GM21825 (cell line): ENCODE results near the gene S1PR1.
"Not testable (repeated sequence)": the region's sequence is repeated elsewhere in the genome, so short reads cannot be mapped to it uniquely, and the experiment has no call there.

Experiments
- ATAC-seq: cut with Tn5 transposase; IDR thresholded peaks from one replicate; pipeline ENCODE4 v1.9.1; 2021; ENCODE audit warnings: mild to moderate bottlenecking, moderate library complexity; ENCODE audit not compliant: unreplicated experiment

The S1PR1 gene

DNA sequence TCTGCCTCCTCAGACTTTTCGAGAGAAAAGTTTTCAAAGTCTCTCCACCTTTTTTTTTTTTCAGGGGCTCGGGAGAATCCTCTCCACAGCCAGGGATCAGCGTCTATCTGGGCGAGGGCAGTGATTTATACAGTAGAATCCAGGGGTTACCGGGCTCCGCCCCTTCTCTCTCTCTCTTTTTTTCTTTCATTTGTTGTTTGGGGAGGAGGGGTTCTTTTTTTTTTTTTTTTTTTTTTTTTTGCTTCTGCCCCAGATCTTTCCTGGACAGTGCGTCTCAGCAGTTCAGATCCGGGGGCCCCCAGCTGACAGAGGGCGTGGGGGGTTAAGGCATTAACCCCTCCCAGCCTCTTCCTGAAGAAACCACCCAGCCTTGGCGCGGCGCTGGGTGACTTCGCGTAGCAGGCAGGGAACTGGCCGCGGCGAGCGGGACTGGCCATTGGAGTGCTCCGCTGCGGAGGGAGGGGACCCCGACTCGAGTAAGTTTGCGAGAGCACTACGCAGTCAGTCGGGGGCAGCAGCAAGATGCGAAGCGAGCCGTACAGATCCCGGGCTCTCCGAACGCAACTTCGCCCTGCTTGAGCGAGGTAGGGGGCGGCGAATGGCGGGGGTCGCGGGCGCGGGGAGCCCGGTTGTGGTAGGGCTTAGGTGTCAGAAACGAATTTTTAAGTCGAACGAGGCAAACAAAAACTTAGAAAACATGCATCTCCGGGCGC, at the start of gene S1PR1:
Gene S1PR1, plus strand, starts transcription at position 504 of the 713 bp plus-strand sequence. CDS start 1,966 bp downstream, outside the sequence.
- ATAC-seq: peak; percentile 11

DNA sequence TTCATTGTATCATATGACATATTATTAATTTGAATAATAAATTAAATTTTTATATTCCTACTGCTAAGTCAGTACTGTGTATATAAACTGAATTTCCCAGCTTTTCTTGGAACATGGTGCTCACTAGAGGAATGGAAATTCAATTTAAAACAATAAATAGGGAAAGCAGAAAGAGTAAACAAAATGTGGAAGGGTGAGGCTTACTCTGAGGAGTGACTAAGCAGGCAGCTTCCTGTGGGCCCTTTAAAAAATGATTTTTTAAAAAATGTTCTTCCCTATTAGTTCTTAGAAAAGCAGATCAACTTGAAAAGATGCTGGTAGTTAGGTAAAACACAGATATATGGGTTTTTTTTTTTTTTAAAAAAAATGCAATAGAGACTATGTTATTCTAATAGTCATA, 49.5 kb upstream of the S1PR1 start:
- no peak for ATAC-seq

DNA sequence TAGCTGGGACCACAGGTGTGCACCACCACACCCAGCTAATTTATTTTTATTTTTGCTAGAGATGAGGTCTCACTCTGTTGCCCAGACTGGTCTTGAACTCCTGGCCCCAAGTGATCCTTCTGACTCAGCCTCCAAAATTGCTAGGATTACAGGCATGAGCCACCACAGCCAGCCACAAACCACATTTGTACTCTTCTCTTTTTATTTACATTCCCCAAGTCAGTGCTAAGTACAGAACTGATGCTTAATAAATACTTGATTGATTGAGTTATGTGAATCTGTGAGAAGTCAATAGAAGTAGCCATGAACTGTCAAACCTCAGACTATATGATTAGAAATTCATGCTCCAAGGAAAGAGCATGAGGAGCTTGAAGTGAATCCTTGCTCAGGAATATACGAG, 48.5 kb upstream of the S1PR1 start:
- no peak for ATAC-seq

DNA sequence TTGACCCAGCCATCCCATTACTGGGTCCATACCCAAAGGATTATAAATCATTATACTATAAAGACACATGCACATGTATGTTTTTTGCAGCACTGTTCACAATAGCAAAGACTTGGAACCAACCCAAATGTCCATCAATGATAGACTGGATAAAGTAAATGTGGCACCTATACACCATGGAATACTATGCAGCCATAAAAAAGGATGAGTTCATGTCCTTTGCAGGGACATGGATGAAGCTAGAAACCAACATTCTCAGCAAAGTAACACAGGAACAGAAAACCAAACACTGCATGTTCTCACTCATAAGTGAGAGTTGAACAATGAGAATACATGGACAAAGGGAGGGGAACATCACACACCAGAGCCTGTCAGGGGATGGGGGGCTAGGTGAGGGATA, 47.9 kb upstream of the S1PR1 start:
- not testable (repeated sequence) for ATAC-seq

DNA sequence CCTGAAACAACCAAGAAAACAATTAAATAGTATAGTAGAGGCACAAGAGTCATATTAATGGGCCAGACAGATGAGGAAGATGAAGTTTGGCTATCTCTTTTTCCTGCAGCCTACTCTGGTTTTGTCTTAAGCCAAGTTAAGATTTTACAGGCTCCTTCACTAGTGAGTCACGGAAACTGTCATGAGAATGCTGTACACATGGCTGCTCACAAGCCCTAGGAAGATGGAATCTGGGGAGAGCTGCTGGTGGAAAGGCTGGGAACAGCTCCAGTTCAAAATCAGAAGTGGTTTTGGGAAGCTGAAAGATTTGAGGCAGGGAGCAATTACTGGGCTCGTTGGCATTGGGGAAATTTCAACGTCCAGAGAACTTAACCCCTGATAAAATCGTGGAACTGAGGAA, 46.4 kb upstream of the S1PR1 start:
- no peak for ATAC-seq

DNA sequence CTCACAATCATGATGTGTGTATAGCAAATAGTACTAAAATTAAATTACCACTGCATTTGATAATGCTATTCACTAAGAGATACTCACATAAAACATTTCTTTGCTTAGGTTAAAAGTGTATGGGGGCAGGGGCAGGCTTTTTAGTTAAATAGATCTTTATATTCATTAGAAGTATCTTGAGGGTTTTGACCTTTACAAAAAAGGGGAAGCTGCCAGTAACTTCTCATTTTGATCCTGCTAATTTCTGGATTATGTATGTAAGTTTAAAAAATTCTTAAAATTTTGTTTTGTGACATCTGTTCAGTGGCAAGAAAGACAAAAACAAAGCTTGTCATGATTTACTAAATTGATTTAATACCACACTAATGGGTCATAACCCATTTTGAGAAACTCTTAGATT, 45.8 kb upstream of the S1PR1 start:
- no peak for ATAC-seq

DNA sequence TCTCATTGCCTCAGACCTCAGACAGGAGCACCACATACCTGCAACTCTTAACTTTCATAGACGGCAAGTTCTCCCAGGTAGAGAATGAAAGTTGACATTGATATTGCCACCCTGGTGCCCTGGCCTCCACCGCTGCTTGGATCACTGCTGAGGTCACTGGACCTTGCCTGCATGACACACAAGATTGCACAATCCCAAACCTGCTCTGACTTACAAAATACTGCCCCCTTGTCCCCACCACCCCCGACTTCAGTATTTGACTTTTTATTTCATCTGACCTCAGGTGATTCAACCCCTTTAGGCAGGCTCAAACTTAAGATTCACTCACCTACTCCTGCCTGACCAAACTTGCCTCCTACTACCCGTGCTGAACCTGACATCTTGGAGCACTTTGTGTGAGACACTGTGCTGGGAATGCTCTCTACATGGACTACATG, 43.1 kb upstream of the S1PR1 start:
- ATAC-seq: no peak

DNA sequence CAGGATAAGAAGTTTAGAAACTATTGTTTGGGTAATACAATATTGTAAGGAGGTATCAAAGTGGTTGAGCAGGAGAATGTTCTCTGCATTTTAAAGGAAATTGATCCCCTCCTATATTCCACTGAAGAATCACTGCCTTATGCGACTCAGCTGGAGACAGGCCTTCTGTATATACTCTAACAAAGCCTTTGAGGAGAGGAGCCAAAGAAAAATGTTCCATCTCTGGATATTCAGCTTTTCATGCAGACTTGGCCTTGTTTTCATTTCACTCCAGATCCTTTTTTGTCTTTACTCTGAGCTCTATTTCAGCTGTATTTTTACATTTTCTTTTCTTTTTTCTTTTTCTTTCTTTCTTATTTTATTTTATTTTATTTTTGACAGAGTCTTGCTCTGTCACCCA, 42.1 kb upstream of the S1PR1 start:
- no peak for ATAC-seq

DNA sequence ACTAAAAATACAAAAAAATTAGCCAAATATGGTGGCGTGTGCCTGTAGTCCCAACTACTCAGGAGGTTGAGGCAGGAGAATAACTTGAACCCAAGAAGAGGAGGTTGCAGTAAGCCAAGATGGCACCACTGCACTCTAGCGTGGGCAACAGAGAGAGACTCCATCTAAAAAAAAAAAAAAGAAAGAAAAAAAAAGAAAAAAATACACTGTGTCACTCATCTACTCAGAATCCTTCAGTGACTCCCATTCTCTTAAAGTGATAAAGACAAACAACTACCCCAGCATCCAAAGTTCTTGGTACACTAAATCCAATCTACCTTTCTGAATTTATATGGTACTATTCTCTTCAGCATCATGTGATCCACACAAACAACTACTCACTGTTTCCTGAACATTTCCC, 40.2 kb upstream of the S1PR1 start:
- ATAC-seq: no peak

DNA sequence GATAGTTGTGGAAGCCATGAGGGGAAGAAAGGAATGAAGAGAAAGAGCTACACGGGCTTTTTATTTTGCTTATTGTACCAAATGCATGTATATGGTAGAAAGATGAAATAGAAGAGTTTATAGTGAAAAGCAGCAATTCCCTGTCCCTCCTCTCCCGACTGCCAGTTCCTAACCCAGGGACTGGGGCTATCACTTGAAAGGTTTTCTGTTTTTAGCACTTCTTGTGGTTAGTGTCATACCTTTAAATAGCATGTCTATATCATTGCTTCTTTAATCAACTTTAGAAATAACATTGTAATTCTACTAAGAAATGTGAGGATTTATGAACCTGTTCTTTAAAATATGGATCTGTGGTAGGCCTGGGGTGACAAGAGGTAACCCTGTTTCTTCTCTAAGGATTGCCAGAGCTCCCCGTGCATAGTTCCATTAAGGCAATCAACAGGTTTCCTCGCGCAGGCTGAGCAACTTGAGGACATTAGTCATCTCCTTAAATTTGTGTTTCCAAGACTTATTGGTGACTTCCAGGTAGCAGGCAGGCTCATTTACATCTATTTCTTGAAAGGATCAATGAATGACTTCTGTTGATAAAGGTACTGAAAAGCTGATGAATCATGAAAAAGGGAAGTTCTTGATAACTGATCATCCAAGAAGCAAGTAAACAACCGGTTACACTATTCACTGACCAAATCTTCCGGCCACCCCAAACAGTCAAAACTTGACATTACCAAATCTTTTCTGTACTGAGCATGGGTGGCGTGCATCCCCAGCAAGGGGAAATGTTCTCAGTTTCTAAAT, 37.8 kb upstream of the S1PR1 start:
- peak; percentile 97 for ATAC-seq

DNA sequence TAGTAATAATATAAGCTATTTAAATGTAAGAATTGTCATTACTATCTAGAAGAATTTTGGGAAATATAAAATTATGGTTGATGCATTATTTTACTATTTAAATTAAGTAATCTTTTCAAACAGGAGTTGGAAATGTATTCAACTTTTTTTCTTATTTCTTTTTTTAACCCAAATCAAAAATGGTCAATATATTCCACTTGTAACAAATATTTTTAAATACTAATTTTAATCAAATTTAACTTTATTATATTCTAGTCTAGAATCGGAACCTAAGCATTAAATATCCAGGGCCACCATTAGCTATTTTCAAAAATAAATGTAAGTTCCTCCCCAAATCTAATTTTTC, 37.2 kb upstream of the S1PR1 start:
- ATAC-seq: no peak

DNA sequence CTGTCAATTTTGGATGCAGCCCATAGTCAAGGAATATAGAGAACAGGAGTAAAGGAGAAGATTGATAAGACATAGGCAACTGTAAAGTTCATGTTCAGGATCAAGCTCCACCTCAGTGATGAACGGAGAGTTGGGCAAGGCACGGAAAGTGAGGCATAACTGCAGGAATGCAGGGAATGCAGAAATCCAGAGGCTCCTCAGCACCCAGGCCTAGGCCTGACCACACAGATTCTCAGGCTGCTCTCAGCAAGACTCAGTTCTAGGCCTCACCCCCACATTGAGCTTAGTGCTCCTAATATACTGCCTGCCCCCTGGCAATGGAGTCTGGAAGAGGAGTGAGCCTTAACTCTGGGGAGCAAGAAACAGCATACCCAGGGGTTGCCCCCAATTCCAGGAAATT, 36.3 kb upstream of the S1PR1 start:
- ATAC-seq: no peak

DNA sequence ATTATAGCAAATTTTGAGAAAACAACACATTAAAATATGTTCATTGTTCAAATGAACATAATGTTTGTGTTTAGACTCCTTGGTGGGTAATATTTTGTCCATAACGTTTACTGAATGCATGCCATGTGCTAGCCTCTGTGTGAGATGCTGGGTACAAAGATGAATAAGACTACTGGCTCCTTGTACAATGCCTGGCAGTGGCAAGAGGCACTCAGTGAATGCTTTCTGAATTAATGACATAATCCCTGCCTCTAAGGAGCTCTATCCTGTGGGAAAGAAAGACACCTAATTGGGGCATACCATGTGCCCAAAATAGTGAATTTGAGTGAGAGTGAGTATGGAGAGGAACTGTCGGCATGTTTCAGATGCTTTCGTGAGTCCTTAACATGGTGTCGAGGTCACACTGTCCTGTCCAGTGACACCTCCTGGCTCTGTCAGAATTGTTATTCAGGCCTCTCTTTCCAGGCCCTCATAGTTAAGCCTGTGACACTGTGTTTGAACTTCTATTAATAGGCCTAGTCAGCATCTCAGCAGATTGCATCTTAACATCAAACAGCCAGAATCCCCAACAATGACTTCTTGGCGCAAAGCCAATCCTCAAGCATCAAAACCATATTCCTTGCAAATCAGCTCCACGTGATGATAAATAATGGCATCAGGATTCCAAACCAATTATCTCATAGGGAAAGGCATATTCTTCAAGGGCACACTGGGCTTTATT, 32.8 kb upstream of the S1PR1 start:
- ATAC-seq: no peak

DNA sequence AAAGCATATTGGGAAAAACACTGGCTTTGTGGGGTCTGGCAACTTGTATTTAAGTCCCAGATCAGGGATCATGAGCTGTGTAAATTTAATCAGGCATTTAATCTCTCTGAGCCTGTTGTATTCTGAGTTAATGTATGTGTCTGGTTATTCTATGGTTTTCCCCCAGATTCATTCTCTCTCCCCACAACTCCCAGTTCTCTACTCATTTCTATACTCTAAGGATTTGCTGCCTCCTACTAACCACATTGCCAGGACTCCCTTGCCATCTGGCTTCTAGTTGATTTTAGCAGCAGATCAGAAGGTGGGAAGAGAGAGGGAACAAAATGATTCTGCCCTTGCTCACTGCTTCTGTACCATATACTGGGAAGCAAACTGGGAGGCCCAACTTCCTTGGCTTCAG, 31.4 kb upstream of the S1PR1 start:
- no peak for ATAC-seq

DNA sequence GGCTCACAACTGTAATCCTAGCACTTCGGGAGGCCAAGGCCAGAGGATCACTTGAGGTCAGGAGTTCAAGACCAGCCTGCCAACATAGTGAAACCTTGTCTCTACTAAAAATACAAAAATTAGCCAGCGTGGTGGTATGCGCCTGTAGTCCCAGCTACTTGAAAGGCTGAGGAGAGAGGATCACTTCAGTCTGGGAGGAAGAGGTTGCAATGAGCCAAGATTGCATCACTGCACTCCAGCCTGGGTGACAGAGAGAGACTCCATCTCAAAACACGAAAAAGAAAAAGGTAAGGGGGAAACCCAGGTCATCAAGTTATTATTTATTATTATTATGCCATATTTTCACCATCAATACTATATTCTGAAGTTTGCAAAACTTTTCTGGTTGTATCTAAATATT, 30.7 kb upstream of the S1PR1 start:
- ATAC-seq: not testable (repeated sequence)

DNA sequence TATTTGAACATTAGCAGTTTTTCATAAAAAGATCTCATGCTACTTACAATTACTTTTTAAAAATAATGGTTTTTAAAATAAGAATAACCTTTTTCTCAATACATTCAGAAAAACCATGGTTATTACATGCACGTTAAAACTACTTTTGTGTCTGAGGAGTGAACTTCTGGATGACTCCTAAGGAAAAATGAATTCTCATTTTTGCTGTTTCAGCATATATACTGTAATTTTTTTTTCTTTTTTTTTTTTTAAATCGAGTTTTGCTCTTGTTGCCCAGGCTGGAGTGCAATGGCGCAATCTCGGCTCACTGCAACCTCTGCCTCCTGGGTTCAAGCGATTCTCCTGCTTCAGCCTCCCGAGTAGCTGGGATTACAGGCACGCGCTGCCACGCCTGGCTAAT, 29.5 kb upstream of the S1PR1 start:
- not testable (repeated sequence) for ATAC-seq

DNA sequence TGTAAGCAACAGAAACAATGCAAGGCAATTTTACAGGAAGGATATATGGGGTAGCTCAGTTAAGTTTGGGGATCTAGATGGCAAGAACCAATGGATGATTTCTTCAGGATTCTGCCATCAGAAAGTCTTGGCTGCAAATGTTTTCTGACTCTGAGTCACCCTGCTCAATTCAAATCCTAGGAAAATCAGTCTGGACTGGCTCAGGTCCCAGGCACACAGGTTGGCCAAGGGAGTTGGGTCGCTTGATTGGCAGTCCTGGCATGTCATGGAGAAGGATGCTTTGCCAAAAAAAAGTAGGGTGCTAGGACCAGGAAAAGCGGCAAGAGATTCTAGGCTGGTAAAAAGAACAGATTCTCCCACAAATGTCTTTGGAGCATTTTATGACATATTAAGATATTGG, 28.9 kb upstream of the S1PR1 start:
- no peak for ATAC-seq

DNA sequence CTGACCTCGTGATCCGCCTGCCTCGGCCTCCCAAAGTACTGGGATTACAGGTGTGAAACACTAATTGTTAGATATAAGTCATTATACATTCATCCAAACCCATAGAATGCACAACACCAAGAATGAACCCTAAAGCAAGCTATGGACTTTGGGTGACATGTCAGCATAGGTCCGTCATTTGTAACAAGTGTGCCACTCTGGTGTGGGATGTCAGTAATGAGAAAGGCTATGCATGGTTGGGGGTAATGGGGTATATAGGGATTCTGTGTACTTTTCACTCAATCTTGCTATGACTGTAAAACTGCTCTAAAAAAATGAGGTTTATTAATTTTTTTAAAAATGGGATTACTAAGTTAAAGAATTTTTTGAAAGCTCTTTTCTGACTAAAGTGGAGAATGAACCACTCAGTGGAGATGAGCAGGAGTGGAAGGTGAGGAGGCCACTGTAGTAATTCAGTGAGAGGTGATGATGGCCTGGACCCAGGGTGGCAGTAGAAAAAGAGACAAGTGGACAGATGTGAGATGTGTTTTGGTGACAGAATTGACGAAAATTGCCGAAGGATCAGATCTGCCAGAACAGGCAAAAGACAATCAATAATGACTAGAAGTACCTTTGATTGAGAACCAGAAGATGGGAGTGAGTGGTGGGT, 21.3 kb upstream of the S1PR1 start:
- ATAC-seq: no peak

DNA sequence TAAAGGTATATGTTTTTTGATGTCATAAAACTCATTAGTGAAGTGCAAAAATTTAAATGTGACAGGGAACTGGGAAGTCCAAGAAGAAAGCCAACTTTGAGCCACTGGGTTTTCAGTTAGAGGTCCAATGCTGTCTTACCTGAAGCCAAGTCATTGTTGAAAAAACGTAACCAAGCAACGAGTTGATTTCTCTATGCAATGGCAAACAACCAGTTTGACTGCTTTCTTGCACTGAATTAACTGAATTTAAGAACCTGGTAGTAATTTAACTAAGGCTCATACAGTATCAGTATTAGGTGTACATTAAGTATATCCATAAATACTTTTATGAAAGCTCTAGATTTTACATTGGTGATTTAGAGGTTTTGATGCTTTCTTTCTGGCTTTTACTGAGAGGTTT, 20.2 kb upstream of the S1PR1 start:
- ATAC-seq: no peak

DNA sequence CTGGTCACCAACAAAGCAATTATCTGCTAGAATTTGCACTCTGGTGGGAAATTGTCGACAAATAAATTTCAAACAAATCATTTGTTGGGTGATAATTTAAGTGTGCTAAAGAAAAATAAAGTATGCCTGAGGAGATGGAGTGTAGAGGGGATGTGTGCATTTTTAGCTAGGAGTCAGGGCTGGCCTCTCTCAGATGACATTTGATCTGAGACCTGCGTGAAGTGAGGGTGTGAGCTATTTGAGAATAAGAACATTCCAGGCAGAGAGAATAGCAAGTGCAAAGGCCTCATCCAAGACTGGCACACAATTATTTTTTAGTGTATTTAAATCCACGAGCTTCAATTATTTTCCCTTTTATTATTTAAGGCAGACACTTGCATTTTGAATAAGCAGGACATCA, 19.7 kb upstream of the S1PR1 start:
- no peak for ATAC-seq

DNA sequence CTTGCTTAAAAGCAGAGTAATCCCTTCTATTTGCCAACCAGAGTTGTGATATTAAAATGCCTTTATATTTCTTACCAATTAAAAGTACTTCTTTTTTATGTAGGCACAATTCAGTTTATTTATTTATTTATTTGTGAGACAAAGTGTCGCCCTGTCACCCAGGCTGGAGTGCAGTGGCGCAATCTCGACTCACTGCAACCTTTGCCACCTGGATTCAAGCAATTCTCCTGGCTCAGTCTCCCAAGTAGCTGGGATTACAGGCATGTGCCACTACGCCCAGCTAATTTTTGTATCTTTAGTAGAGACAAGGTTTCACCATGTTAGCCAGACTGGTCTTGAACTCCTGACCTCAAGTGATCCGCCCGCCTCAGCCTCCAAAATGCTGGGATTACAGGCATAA, 17.9 kb upstream of the S1PR1 start:
- not testable (repeated sequence) for ATAC-seq
